GM18868 (cell line): Measurements from ENCODE around the gene UBL5.
"Not testable (repeated sequence)": the region's sequence is repeated elsewhere in the genome, so short reads cannot be mapped to it uniquely, and the experiment has no call there.

Experiments
- ATAC-seq: cut with Tn5 transposase; IDR thresholded peaks from one replicate; pipeline ENCODE4 v1.9.1; 2021; ENCODE audit warnings: mild to moderate bottlenecking, moderate library complexity; ENCODE audit not compliant: unreplicated experiment

UBL5 gene

DNA sequence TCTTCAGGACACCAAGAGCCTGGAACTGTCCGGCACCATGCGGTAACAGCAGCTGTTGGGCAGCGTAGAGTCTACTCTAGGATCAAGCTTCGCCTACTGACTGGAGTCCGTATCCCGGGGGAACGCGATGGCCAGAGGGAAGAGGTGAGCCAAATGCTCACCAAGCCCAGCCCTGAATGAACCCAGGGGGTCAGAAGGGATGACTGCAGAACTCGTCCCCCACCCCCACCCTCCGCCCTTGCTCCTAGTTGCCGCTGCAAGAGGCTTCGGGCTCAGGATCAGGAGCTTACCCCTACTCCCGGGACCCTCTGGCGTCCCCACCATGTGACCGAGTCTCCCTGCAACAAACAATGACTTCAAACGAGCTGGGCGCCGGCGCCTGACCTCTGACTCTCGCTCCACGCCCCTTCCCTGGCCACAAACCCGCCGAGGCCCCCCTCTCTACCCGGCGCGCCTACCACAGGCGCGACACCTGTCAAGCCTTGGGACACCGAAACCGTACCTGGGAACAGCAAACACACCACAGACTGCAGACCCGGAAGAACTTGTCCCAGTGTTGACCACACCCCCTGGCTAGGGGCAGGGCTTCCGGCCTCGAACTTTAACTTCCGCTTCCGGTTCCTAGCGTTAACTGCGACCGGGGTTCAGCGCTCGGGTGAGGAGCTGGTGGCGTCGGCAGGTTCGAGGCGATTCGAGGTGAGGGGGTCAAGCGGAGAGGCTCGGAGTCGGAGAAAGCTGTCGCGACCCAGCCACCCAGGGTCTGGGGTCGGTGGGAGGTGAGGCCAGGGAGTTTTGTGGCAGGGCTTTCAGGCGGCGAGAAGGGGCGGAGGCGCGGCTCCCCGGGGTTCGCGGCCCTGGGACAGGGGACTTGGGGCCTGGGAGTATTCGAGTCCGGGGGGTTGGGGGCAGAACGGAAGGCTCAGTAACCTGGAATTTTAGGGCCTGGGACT lies at the start of gene UBL5:
Gene UBL5 (plus strand): TSS at position 630 of the 950 bp plus-strand sequence. CDS start 420 bp downstream, outside the sequence.
- peak; percentile 92 for ATAC-seq

DNA sequence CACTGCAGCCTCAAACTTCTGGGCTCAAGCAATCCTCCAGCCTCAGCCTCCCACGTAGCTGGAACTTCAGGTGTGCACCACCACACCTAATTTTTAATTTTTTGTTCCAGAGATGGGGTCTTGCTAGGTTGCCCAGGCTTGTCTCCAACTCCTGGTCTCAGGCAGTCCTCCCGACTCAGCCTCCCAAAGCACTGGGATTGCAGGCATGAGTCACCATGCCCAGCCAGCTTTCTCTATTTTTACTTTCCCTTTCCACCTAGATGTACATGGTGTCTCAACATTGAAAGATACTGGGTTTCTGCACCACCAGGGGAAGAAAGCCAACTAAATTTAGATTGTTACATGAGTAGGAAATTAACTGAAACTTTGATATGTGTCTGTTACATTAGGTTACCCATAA lies 45.4 kb upstream of the UBL5 start:
- ATAC-seq: no peak

DNA sequence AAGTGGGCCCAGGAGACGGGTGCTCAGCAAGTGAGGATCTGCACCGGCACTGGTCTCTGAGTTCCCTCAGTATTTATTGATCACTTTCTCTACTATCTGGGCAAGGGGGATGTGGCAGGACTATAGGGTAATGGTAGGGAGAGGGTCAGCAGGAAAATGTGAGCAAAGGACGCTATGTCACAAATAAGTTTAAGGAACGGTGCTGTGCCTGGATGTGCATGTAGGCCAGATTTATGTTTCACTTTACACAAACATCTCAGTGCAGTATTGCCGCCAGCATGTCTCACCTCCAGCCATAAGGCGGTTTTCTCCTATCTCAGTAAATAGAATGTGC lies 43.6 kb upstream of the UBL5 start:
- not testable (repeated sequence) for ATAC-seq

DNA sequence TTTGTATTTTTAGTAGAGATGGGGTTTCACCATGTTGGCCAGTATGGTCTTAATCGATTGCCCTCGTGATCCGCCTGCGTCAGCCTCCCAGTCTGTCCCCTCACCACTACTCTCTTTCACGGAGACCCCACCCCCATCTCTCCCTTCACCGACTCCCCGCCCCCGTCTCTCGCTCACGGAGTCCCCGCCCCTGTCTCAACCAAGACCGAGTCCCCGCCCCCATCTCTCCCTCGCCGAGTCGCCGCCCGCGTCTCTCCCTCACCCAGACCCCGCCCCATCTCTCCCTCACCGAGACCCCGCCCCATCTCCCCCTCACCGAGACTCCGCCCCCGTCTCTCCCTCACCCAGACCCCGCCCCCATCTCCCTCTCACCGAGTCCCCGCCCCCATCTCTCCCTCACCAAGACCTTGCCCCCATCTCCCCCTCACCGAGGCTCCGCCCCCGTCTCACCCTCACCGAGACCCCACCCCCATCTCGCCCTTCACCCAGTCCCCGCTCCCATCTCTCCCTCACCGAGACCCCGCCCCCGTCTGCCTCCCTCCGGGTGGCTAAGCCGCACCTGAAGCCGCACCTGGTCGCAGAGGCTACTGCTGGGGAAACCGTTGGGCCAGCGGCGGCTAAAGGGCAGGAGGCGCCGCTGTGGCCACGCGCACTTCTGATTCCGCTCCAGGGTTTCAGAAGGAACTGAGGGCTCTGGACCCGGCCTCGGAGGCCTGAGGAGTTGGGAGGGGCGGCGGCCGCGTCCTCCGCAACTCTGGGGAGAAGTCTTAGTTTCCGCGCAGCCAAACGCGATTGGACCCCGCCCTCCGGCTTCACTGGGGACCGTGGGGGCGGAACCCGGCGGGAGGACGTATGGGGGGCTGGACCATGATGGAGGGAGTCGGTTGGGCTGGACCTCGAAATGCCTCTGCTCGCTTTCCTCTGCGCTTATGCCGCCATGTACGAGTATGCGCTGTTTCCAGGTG lies 42.1 kb upstream of the UBL5 start:
- peak; percentile 78 for ATAC-seq

DNA sequence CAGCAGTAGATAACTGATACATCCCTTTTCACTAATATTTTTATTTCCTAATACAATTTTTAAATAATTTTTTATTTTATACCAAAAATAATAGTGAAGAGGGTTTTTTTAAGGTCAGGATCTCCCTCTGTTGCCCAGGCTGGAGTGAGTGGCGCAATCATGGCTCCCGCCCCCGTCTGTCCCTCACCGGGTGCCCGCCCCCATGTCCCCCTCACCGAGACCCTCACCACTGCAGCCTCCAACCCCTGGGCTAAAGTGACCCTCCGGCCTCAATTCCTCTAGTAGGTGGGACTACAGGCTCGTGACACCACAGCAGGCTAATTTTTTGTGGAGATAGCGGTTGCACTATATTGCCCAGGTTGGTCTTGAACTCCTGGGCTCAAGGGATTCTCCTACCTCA lies 41.4 kb upstream of the UBL5 start:
- ATAC-seq: no peak

DNA sequence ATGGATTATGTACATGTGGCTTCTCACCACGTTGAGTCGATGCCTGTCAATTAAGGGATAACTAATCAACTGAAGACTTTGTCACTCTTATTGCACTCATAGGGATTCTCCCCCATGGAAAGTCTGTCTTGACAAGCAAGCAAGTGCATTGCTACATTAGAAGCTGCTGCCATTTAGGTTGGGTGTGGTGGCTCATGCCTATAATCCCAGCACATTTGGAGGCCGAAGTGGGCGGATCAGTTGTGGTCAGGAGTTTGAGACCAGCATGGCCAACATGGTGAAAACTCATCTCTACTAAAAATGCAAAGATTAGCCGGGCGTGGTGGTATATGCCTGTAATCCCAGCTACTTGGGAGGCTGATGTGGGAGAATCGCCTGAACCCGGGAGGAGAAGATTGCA lies 40.9 kb upstream of the UBL5 start:
- no peak for ATAC-seq

DNA sequence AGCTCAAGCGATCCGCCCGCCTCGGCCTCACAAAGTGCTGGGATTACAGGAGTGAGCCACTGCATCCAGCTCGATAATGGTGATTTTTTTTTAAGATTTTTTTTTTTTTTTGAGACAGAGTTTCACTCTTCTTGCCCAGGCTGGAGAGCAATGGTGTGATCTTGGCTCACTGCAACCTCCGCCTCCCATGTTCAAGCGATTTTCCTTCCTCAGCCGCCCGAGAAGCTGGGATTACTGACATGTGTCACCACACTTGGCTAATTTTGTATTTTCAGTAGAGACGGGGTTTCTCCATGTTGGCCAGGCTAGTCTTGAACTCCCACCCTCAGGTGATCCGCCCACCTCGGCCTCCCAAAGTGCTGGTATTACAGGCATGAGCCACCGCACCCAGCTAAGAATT lies 39.1 kb upstream of the UBL5 start:
- ATAC-seq: not testable (repeated sequence)

DNA sequence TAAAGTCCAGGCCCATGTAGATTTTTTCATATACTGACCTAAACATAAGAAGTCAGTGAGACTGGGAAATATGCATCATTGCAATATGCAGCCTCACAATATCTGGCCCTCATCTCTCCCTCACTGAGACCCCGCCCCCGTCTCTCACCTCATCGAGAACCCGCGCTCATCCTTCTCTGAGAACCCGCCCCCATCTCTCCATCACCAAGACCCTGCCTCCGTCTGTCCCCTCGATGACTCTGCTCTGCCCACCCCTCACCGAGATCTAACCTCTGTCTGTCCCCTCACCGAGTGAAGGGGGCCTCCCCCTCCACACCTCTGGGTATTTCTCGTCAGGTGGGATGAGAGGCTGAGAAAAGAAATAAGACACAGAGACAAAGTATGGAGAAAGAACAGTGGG lies 38.7 kb upstream of the UBL5 start:
- ATAC-seq: no peak

DNA sequence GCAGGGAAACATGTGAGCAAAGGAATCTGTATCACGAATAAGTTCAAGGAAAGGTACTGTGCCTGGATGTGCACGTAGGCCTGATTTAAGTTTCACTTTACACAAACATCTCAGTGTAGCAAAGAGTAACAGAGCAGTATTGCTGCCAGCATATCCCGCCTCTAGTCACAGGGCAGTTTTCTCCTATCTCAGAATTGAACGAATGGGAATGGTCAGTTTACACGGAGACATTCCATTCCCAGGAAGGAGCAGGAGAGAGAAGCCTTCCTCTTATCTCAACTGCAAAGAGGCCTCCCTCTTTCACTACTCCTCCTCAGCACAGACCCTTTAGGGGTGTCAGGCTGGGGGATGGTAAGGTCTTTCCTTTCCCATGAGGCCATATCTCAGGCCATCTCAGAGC lies 38.1 kb upstream of the UBL5 start:
- not testable (repeated sequence) for ATAC-seq

DNA sequence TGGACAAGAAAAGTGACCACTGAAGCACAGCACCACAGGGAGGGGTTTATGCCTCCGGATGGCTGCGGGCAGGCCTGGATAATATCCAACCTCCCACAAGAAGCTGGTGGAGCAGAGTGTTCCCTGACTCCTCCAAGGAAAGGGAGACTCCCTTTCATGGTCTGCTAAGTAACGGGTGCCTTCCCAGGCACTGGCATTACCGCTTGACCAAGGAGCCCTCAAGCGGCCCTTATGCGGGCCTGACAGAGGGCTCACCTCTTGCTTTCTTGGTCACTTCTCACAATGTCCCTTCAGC lies 36.7 kb upstream of the UBL5 start:
- not testable (repeated sequence) for ATAC-seq

DNA sequence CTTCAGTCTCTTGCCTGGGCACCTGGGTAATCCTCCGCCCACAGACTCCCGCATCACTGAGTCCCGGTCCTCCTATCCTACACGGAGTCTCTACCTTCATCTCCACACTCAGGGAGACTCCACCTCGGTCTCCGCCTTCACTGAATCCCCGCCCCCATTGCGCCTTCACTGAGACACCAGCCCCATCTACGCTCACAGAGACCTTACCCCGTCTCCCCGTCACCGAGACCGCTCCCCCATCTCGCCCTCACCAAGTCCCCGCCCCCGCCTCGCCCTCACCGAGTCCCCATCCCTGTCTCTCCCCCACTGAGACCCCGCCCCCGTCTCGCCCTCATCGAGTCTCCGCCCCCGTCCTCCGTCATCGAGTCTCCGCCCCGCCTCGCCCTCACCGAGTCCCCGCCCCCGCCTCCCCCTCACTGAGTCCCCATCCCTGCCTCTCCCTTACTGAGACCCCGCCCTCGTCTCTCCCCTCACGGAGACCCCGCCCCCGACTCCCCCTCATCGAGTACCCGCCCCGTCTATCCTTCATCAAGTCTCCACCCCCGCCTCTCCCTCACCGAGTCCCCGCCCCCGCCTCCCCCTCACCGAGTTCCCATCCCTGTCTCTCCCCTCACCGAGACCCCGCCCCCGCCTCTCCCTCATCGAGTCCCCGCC lies 36.0 kb upstream of the UBL5 start:
- ATAC-seq: peak; percentile 47

DNA sequence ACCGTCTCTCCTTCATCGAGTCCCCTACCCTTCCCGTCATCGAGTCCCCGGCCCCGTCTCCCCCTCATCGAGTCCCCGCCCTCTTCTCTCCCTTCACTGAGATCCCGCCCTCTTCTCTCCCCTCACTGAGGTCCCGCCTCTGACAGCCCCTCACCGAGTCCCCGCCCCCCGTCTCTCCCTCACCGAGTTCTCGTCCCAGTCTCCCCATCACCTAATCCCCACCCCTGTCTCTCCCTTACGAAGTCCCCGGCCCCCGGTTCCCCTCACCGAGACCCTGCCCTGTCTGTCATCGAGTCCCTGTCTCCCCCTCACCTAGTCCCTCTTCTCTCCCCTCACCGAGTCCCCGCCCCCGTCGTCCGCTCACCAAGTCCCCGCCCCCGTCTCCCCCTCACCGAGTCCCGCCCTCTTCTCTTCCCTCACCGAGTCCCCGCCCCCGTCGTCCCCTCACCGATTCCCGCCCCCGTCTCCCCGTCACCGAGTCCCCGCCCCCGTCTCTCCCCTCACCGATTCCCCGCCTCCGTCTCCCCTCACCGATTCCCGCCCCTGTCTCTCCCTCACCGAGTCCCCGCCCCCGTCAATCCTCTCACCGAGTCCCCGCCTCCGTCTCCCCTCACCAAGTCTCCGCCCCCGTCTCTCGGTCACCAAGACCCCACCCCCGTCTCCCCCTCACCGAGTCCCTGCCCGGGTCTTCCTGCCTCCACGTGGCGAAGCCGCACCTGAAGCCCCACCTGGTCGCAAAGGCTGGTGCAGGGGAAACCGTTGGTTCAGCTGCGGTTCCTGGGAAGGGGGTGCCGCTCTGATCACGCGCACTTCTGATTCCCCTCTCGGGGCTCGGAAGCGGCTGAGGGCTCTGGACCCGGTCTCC lies 35.3 kb upstream of the UBL5 start:
- peak; percentile 43 for ATAC-seq

DNA sequence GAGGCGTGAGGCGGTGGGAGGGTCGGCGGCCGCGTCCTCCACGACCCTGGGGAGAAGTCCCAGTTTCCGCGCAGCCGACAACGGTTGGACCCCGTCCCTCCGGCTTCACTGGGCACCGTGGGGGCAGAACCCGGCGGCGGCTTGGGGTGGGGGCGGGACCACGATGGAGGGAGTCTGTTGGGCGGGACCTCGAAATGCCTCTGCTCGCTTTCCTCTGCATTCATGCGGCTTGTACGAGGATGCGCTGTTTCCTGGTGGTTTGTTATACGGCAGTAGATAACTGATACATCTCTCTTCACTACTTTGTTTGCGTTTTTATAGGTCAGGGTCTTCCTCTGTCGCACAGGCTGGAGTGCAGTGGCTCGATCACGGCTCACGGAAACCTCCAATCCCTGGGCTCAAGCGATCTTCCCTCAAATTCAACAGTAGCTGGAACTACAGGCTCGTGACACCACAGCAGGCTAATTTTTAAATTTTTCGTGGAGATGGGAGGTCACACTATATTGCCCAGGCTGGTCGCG lies 34.6 kb upstream of the UBL5 start:
- ATAC-seq: peak; percentile 11

DNA sequence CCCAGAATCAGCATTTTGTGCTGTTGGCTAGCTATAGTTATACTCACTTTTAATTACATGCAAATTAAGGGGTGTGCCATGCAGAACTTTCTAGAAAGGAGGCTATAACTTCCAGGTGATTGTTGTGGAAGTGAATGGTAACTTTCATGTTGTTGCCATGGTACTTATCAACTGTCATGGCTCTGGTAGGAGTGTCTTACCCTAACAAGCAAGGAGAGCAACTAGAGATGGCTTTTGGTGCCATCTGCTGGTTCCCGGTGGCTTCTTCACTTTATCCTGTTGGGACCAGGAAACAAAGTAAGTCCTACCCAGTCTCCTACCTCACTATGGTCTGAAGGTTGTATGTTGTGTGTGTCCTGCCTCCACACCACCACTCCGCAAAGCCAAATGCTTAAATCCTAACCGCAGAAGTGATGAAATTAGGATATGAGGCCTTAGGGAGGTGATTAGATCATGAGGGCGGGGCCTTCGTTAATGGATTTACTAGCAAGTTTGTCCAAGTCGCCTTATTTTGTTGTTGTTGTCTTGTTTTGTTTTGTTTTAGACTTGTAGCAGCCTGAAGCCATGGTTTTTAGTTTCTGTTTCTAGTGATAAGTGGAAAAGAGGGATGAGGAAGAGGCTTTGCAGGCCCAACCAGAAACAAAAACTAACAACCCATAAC lies 31.5 kb upstream of the UBL5 start:
- ATAC-seq: peak; percentile 47

DNA sequence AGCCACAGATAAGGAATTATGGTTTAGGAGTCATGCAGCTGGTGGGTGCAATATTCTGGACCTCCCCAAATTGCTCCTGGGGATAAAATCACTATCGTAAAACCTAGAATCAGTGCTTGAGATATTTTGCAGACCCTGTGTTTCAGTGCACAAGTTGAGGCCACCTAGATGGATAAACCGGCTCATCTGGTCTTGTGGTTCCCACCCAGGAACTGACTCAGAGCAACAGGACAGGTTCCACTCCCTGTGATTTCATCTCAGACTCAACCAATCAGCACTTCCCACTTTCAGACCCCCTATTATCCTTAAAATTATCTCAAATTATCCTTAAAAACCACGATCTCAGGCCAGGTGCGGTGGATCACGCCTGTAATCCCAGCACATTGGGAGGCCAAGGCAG lies 29.8 kb upstream of the UBL5 start:
- no peak for ATAC-seq

DNA sequence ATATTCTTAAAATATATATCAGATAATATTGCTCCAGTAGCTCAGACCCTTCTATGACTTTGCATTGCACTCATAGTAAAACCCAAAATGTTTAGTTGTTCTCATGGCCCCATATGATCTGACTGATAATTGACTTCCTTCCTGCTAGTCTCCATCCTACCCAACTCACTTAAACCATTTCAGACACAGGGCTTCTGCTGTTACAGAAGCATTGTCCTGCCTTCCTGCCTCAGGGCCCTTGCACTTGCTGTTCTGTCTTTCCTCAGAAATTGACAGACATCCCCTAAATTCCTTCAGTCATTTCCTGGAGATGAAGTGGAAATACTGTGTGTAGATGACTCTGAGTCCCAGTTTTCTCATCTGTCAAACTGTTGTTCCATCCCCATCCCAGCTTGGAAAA lies 28.6 kb upstream of the UBL5 start:
- no peak for ATAC-seq

DNA sequence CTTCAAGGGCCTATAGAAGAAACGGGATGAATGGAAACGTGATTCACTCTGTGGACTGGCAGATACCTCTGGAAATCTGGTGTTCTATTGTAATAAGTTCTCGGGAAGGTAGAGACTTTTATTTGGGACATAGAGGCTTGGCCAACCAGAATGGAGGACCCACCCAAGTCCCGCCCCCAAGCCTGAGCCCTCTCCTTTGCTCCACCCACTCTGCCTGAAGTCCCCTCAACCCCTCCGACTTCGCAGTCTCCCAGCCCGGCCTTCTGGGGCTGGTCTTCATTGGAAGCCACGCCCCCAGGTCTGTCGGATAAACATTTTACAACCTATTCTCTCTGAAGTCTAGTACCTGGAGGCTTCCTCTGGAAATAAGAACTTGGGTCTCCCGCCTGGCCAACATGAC lies 25.7 kb upstream of the UBL5 start:
- no peak for ATAC-seq

DNA sequence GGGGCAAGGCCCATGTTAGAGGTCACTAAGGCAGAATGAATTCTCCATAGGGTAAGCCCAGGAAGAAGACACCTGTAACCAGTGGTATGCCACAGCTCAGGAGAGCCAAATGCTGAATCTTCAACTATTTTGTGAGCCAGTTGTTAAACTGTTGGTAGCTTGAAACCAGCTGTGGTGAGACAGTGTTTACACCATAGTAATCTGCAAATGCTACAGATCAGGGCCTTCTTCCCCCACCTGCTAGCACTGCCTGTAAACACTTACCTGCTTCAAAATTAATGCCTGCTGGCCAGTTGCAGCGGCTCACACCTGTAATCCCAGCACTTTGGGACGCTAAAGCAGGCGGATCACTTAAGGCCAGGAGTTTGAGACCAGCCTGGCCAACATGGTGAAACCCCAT lies 20.9 kb upstream of the UBL5 start:
- ATAC-seq: no peak
